GM10266 (cell line): ENCODE results near the gene PSMG1.
"Not testable (repeated sequence)": the region's sequence is repeated elsewhere in the genome, so short reads cannot be mapped to it uniquely, and the experiment has no call there.

Experiments used
- DNase-seq: peaks from one replicate; pipeline ENCODE4 v3.0.0; 2012; ENCODE audit errors: extremely low spot score
- TF ChIP-seq, protein P1 (sequence below): IDR thresholded peaks from 2 replicates; pipeline ENCODE4 v1.5.1; 2012; ENCODE audit warnings: mild to moderate bottlenecking, low read depth; ENCODE audit not compliant: control insufficient read depth, insufficient read depth; ENCODE audit errors: missing control alignments

PSMG1 gene

DNA sequence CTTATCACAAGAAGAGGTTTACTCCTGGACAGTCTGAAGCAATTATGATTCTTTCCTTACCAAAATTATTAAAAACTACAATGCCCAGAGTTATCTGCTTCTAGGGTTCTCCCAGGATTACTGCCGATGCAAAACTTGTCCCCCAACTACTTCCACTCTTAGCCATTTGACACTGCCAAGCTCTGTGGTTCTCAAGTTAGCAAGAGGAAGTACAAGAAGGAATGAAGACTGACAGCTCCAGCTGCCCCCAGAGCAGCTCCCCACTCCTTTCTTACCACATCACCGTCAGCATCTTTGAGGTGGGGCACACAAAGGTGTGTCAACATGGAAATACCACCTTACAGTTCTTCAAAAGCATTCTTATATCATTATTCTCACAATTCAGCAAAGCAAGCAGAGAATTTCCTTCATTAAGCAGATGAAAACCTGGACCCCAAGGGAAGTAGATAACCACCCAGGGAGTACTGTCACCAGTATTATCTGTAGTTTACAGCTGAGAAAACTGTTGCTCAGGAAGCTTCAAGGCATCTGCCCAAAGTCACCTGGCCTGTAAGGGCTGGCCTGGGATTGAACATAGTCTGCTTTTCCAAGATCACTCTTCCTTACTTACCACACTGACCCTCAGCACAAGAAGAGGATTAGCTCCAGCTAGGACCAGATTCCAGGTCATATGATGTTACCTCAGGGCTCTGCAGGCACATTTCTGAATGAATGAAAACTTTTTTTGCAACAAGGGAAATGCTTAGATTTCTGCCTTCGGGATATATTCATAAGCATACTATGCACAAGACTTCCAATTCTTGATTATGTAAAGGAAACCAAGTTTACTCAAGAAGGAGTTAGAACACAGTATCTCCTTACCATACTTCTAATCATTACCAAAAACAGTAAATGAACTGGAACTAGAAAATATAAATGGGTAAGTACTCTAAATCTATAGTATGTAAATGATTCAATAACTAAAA lies 9.3 kb downstream of the PSMG1 start:
- TF ChIP-seq, protein P1, sequence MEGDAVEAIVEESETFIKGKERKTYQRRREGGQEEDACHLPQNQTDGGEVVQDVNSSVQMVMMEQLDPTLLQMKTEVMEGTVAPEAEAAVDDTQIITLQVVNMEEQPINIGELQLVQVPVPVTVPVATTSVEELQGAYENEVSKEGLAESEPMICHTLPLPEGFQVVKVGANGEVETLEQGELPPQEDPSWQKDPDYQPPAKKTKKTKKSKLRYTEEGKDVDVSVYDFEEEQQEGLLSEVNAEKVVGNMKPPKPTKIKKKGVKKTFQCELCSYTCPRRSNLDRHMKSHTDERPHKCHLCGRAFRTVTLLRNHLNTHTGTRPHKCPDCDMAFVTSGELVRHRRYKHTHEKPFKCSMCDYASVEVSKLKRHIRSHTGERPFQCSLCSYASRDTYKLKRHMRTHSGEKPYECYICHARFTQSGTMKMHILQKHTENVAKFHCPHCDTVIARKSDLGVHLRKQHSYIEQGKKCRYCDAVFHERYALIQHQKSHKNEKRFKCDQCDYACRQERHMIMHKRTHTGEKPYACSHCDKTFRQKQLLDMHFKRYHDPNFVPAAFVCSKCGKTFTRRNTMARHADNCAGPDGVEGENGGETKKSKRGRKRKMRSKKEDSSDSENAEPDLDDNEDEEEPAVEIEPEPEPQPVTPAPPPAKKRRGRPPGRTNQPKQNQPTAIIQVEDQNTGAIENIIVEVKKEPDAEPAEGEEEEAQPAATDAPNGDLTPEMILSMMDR = no peak
- DNase-seq = no peak

DNA sequence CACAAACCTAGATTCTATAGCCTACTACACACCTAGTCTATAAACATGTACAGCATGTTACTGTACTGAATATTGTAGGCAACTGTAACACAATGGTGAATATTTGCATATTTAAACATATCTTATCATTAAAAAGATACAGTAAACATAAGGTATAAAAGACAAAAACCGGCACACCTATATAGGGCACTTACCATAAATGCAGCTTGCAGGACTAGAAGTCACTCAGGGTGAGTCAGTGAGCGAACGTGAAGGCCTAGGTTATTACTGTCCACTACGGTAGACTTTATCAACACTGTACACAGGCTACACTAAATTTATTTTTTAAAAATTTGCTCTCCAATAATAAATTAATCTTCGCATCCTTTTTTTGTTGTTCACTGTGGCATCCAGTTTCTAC lies 13.3 kb downstream of the PSMG1 start:
- DNase-seq = no peak
- TF ChIP-seq, protein P1 = no peak

DNA sequence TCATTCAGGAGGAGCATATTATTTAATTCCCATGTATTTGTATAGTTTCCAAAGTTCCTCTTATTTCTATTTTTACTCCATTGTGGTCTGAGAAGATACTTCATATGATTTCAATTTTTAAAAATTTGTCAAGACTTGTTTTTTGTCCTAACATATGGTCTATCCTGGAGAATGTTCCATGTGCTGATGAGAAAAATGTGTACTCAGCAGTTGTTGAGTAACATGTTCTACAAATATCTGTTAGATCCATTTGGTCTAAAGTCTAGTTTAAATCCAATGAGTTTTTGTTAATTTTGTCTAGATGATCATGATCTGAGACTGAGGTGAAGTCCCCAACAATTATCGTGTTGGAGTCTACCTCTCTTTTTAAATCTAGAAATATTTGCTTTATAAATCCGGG lies 14.5 kb downstream of the PSMG1 start:
- TF ChIP-seq, protein P1 = no peak

DNA sequence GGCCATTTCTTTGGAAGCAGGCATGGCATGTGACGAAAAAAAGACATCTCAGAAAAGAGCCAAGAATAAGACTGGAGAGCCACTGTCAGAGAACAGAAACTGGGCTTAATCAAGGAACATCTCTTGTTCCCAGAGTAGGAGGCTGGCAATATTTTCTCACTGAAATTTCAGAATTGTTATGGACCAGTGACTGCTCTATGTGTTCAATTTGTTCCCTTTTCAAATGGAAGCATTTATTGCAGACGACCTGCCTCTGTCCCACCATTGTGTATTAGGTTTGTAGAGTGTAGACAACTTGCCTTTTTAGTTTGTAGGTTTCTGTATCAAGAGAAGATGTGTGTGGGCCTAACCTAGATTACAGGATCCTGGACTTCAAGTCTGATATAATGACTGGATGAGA lies 18.7 kb downstream of the PSMG1 start:
- DNase-seq = no peak

More for the DNA sequence above, 14.5 kb downstream of the PSMG1 start:
- no peak for DNase-seq

GRCh38 chr21:39161064-39161463 lies 22.2 kb downstream of the PSMG1 start:
- TF ChIP-seq, protein P1 = no peak
- DNase-seq = no peak

More for the DNA sequence above, 18.7 kb downstream of the PSMG1 start:
- TF ChIP-seq, protein P1 = no peak

- DNase-seq = no peak
- TF ChIP-seq, protein P1 = no peak
Observed at GRCh38 chr21:39159342-39160063, 23.7 kb downstream of the PSMG1 start.

- DNase-seq = not testable (repeated sequence)
Observed at GRCh38 chr21:39157241-39157640, 26.0 kb downstream of the PSMG1 start.
